ENCODE measurements around the gene CNTNAP4. TPM values are rescaled to one million over a fixed set of nuclear protein-coding genes. Genes with fewer than 3 reads are reported as not detected.

CNTNAP4 gene
- total and polyA plus RNA-seq, 2 of the 4 experiments (the other 2 are of a cell fraction), result not detected

- Histone ChIP-seq H3K18ac (ENCODE audit: low read depth, low read length) (no peak overlapping the region), H4K8ac (ENCODE audit: low read depth in 2 of 2, low read length in 2 of 2) (no peak overlapping the region), H3K56ac (ENCODE audit: extremely low read depth, insufficient read depth, low read length) (no peak overlapping the region), H2AK5ac (ENCODE audit: low read depth, low read length) (no peak overlapping the region), H3K9me1 (ENCODE audit: insufficient read depth, low read length) (no peaks in the 10 kb centered on the region), H3K14ac (replicated peaks; ENCODE audit: low read depth, low read length) (no peak overlapping the region), H2AFZ (replicated peaks; ENCODE audit: low read length, poor library complexity) (no peak overlapping the region), H4K20me1 (ENCODE audit: insufficient read depth, low read length) (no peaks in the 10 kb centered on the region), H2BK5ac (ENCODE audit: low read depth, low read length, poor library complexity, severe bottlenecking) (no peak overlapping the region), H3K27me3 (ENCODE audit: control insufficient read depth, insufficient read depth, low read length) (no peaks in the 10 kb centered on the region), H3K9ac (ENCODE audit: low read depth, low read length) (no peak overlapping the region), H2BK120ac (ENCODE audit: low read depth, low read length) (no peak overlapping the region), H2BK15ac (ENCODE audit: low read depth, low read length) (no peak overlapping the region), H3K36me3 (ENCODE audit: control insufficient read depth, insufficient read depth, low read length) (no peaks in the 10 kb centered on the region), H3K4me1 (ENCODE audit: control insufficient read depth, insufficient read depth, low read length) (no peaks in the 10 kb centered on the region), H3K9me3 (ENCODE audit: control insufficient read depth, insufficient read depth, low read length) (no peaks in the 10 kb centered on the region), H3K79me1 (ENCODE audit: low read depth in 1 of 2, low read length in 2 of 2) (no peaks in the 10 kb centered on the region), H3K27ac (ENCODE audit: insufficient read depth, low read length) (no peak overlapping the region), H3K4me3 (ENCODE audit: insufficient read depth, low read depth, low read length) (no peak overlapping the region), H4K5ac (ENCODE audit: low read depth, low read length) (no peak overlapping the region), H3K4ac (ENCODE audit: low read depth, low read length) (no peak overlapping the region), H2BK20ac (ENCODE audit: low read depth, low read length) (no peak overlapping the region), H4K91ac (ENCODE audit: insufficient read depth, low read depth, low read length) (no peak overlapping the region), H2AK9ac (replicated peaks; ENCODE audit: low read depth, low read length, poor library complexity) (no peak overlapping the region), H3K4me2 (ENCODE audit: low read depth, low read length) (no peak overlapping the region), H3K23ac (ENCODE audit: low read depth, low read length) (no peak overlapping the region)
- CTCF ChIA-PET, result no interaction called here
- no CpG with 5 or more reads among the region's 3 CpGs for whole genome bisulfite sequencing, 2 experiments (ENCODE audit: extremely low coverage in 2 of 2, insufficient read length in 1 of 2)
- ATAC-seq (ENCODE audit: low read depth), result no peak
- POLR2A ChIA-PET (ENCODE audit: unreplicated experiment), result no interaction called here
- intact Hi-C loops (cut with micrococcal nuclease), result no loop called here
- TF ChIP-seq POLR2A (IDR thresholded peaks at IDR 0.05; ENCODE audit: low read depth, low read length) (no peak), MAZ (IDR thresholded peaks at IDR 0.05; ENCODE audit: borderline replicate concordance, low read depth, low read length) (no peak), ELK1 (IDR thresholded peaks at IDR 0.05; ENCODE audit: borderline replicate concordance, low read depth, low read length) (no peak)
- in situ Hi-C loops (cut with MboI; ENCODE audit: low sequenced_read_pairs), result no loop called here
- no TSS peak for BruUV-seq (replicated peaks)
- dilution Hi-C loops (cut with HindIII; ENCODE audit: low sequenced_read_pairs, unreplicated experiment), result no loop called here
- DNase-seq, result no peak
These were observed 225.4 kb downstream of the CNTNAP4 start for GRCh38 chr16:76502555-76502954.
